Upper lobe of left lung (tissue), 4 donors: ENCODE measurements around the gene ELK4.

Experiments
- CTCF ChIP-seq, 6 experiments: fragments of 450-650 bp in 4 of 6; fragments of 200-600 bp in 2 of 6; sonication (generic) in 2 of 6; IDR thresholded peaks; one replicate each; pipeline ENCODE4 v1.5.1; 2016 to 2019; ENCODE audit warnings: antibody characterized with exemption in 6 of 6
- POLR2A ChIP-seq, 4 donors: fragments of 450-650 bp; IDR thresholded peaks; one replicate each; pipeline ENCODE4 v1.5.1; 2016 to 2017; ENCODE audit warnings: antibody characterized with exemption in 4 of 4, mild to moderate bottlenecking in 2 of 4

- TF ChIP-seq CTCF (IDR thresholded peaks at IDR 0.05): no peak
- no peak for TF ChIP-seq POLR2A (IDR thresholded peaks at IDR 0.05)
Observed at GRCh38 chr1:205590457-205590768, 41.4 kb downstream of the ELK4 start.
